HEK293 (cell line): ENCODE measurements around the gene NGF.
"Not testable (repeated sequence)": the region's sequence is repeated elsewhere in the genome, so short reads cannot be mapped to it uniquely, and the experiment has no call there.

Experiments used
- CTCF ChIA-PET: fragments of 350-600 bp; formaldehyde crosslinking; extraction: SDS; loops from one replicate; lab custom pipeline; 2021; ENCODE audit warnings: antibody characterized with exemption; lab: Yijun Ruan, JAX
- POLR2A ChIA-PET: fragments of 300-600 bp; formaldehyde crosslinking; extraction: SDS; loops from one replicate; lab custom pipeline; 2020; ENCODE audit warnings: antibody characterized with exemption, inconsistent platforms; lab: Yijun Ruan, JAX
- H3K27ac ChIP-seq: fragments of 200-500 bp; sonication (Bioruptor generic); 2 replicates; pipeline ENCODE4 v1.5.1; 2014; ENCODE audit warnings: low read depth, low read length, control low read depth, inconsistent platforms; ENCODE audit errors: extremely low read depth
- H3K36me3 ChIP-seq, 2 experiments: fragments of 200-500 bp in 1 of 2; sonication (Bioruptor generic) in 1 of 2; 1 replicate in 1 of 2; 2 replicates in 1 of 2; pipeline ENCODE4 v1.5.1; 2014 to 2017; ENCODE audit warnings: inconsistent platforms in 2 of 2, low read length in 2 of 2; ENCODE audit not compliant: control insufficient read depth in 2 of 2, insufficient read depth in 1 of 2
- H3K4me1 ChIP-seq: fragments of 200-500 bp; sonication (Bioruptor generic); 2 replicates; pipeline ENCODE4 v1.5.1; 2014; ENCODE audit warnings: mild to moderate bottlenecking, low read length, inconsistent platforms; ENCODE audit not compliant: control insufficient read depth, insufficient read depth
- H3K4me3 ChIP-seq: 2 replicates; pipeline ENCODE4 v1.5.1; 2011; ENCODE audit warnings: low read depth, mild to moderate bottlenecking, control low read depth, low read length, moderate library complexity
- H3K9me3 ChIP-seq: fragments of 200-500 bp; sonication (Bioruptor generic); 2 replicates; pipeline ENCODE4 v1.5.1; 2014; ENCODE audit warnings: low read depth, low read length, inconsistent platforms; ENCODE audit not compliant: control insufficient read depth, insufficient read depth
- BCL6B ChIP-seq: fragments of 450-650 bp; formaldehyde crosslinking; IDR thresholded peaks from 2 replicates; pipeline ENCODE4 v1.5.1; 2017; ENCODE audit warnings: missing biosample characterization, missing genetic modification characterization
- GLI2 ChIP-seq: fragments of 450-650 bp; formaldehyde crosslinking; IDR thresholded peaks from 2 replicates; pipeline ENCODE4; 2017; ENCODE audit warnings: missing biosample characterization, missing genetic modification characterization, low read depth, borderline replicate concordance
- ZFHX2 ChIP-seq: fragments of 450-650 bp; formaldehyde crosslinking; conservative IDR thresholded peaks from 2 replicates; pipeline ENCODE4 v1.5.1; 2016; ENCODE audit warnings: missing biosample characterization, missing genetic modification characterization
- ZNF10 ChIP-seq: fragments of 450-650 bp; formaldehyde crosslinking; IDR thresholded peaks from 2 replicates; pipeline ENCODE4 v1.5.1; 2017; ENCODE audit warnings: missing biosample characterization, missing genetic modification characterization
- ZNF146 ChIP-seq: fragments of 450-650 bp; formaldehyde crosslinking; IDR thresholded peaks from 2 replicates; pipeline ENCODE4 v1.5.1; 2016; ENCODE audit warnings: missing biosample characterization, missing genetic modification characterization
- ZNF16 ChIP-seq: fragments of 450-650 bp; formaldehyde crosslinking; IDR thresholded peaks from 2 replicates; pipeline ENCODE4 v1.5.1; 2016; ENCODE audit warnings: low read depth, missing biosample characterization, missing genetic modification characterization
- ZNF19 ChIP-seq: fragments of 450-650 bp; formaldehyde crosslinking; IDR thresholded peaks from 2 replicates; pipeline ENCODE4; 2016; ENCODE audit warnings: missing biosample characterization, missing genetic modification characterization, low read depth
- ZNF24 ChIP-seq: fragments of 450-650 bp; formaldehyde crosslinking; IDR thresholded peaks from 2 replicates; pipeline ENCODE4 v1.5.1; 2016; ENCODE audit warnings: missing biosample characterization, missing genetic modification characterization
- ZNF248 ChIP-seq: fragments of 450-650 bp; formaldehyde crosslinking; IDR thresholded peaks from 2 replicates; pipeline ENCODE4 v1.5.1; 2017; ENCODE audit warnings: missing biosample characterization, missing genetic modification characterization
- ZNF324 ChIP-seq: fragments of 450-650 bp; formaldehyde crosslinking; IDR thresholded peaks from 2 replicates; pipeline ENCODE4 v1.5.1; 2016; ENCODE audit warnings: missing biosample characterization, missing genetic modification characterization
- ZNF335 ChIP-seq: fragments of 450-650 bp; formaldehyde crosslinking; conservative IDR thresholded peaks from 2 replicates; pipeline ENCODE4 v1.5.1; 2016; ENCODE audit warnings: missing biosample characterization, missing genetic modification characterization
- ZNF350 ChIP-seq: fragments of 450-650 bp; formaldehyde crosslinking; IDR thresholded peaks from 2 replicates; pipeline ENCODE4 v1.5.0; 2017; ENCODE audit warnings: missing biosample characterization, mild to moderate bottlenecking, missing genetic modification characterization
- ZNF354C ChIP-seq: fragments of 450-650 bp; formaldehyde crosslinking; IDR thresholded peaks from 2 replicates; pipeline ENCODE4 v1.5.1; 2016; ENCODE audit warnings: missing biosample characterization, missing genetic modification characterization, low read depth, borderline replicate concordance
- ZNF426 ChIP-seq: fragments of 450-650 bp; formaldehyde crosslinking; IDR thresholded peaks from 2 replicates; pipeline ENCODE4 v1.5.1; 2017; ENCODE audit warnings: missing biosample characterization, missing genetic modification characterization, mild to moderate bottlenecking, inconsistent platforms, moderate library complexity
- ZNF549 ChIP-seq: fragments of 450-650 bp; IDR thresholded peaks from 2 replicates; pipeline ENCODE4 v1.5.1; 2018; ENCODE audit warnings: missing biosample characterization, missing genetic modification characterization, mild to moderate bottlenecking, inconsistent platforms, moderate library complexity
- ZNF580 ChIP-seq: fragments of 450-650 bp; formaldehyde crosslinking; IDR thresholded peaks from 2 replicates; pipeline ENCODE4 v1.5.1; 2016; ENCODE audit warnings: missing biosample characterization, missing genetic modification characterization
- ZNF600 ChIP-seq: fragments of 450-650 bp; formaldehyde crosslinking; IDR thresholded peaks from 2 replicates; pipeline ENCODE4 v1.5.1; 2016; ENCODE audit warnings: missing biosample characterization, missing genetic modification characterization
- TF ChIP-seq, protein P1 (sequence below): fragments of 450-650 bp; formaldehyde crosslinking; IDR thresholded peaks from 2 replicates; pipeline ENCODE4 v1.5.1; 2016; ENCODE audit warnings: missing biosample characterization, missing genetic modification characterization
- TF ChIP-seq, protein P2 (sequence below): fragments of 450-650 bp; formaldehyde crosslinking; IDR thresholded peaks from 2 replicates; pipeline ENCODE4 v1.5.1; 2017; ENCODE audit warnings: missing biosample characterization, mild to moderate bottlenecking, missing genetic modification characterization, moderate library complexity
- TF ChIP-seq, protein P3 (sequence below): fragments of 450-650 bp; formaldehyde crosslinking; IDR thresholded peaks from 2 replicates; pipeline ENCODE4 v1.5.1; 2016; ENCODE audit warnings: missing biosample characterization, missing genetic modification characterization

The NGF gene

DNA sequence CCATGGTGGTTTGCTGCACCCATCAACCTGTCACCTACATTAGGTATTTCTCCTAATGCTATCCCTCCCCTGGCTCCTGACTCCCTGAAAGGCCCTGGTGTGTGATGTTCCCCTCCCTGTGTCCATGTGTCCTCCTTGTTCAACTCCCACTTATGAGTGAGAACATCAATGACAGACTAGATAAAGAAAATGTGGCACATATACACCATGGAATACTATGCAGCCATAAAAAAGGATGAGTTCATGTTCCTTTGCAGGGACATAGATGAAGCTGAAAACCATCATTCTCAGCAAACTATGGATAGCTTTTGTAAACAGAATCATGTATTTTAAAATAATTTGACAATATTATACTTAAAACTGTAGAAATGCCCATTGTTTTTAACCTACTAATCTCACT is 28.5 kb downstream of the NGF start:
- not testable (repeated sequence) for H3K27ac ChIP-seq, H3K4me3 ChIP-seq, H3K36me3 ChIP-seq, H3K4me1 ChIP-seq, H3K9me3 ChIP-seq
- TF ChIP-seq ZNF146 (peak; percentile 72), ZNF580 (tag by site-specific recombination) (peak; percentile 78)
- TF ChIP-seq, protein P1, sequence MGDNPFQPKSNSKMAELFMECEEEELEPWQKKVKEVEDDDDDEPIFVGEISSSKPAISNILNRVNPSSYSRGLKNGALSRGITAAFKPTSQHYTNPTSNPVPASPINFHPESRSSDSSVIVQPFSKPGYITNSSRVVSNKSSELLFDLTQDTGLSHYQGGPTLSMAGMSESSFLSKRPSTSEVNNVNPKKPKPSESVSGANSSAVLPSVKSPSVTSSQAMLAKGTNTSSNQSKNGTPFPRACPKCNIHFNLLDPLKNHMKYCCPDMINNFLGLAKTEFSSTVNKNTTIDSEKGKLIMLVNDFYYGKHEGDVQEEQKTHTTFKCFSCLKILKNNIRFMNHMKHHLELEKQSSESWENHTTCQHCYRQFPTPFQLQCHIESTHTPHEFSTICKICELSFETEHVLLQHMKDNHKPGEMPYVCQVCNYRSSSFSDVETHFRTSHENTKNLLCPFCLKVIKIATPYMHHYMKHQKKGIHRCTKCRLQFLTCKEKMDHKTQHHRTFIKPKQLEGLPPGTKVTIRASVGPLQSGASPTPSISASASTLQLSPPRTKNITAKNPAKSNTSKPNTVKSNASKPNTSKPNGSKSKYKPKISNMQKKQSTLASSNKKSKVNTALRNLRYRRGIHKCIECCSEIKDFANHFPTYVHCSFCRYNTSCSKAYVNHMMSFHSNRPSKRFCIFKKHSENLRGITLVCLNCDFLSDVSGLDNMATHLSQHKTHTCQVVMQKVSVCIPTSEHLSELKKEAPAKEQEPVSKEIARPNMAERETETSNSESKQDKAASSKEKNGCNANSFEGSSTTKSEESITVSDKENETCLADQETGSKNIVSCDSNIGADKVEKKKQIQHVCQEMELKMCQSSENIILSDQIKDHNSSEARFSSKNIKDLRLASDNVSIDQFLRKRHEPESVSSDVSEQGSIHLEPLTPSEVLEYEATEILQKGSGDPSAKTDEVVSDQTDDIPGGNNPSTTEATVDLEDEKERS (tag by site-specific recombination): 0 out of 2 replicates have a peak, but pooled peaks have one; percentile 41
- TF ChIP-seq, all 188 proteins: peak for 3; not testable (repeated sequence) for 185
- POLR2A ChIA-PET, CTCF ChIA-PET: not testable (repeated sequence)

DNA sequence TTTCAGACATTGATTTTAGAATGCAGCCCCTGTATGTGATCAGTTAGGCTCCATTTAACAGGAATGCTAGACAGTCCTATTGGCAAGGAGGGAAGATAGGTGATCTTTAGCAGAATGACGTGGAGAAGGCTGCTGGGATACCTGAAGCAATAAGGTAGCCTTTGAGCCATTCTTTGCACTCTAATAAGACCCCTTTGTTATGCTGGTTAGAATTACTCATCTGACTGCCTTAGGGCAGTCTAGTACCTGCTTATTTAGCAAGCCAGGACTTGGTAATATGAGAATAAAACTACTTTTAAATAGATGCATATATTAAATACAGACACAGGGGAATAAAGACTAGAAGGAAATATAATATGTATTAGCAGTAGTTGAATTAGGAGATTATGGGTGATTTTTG is 29.1 kb downstream of the NGF start:
- Histone ChIP-seq H3K9me3 (no peaks in the 10 kb centered on the region), H3K4me3 (no peak overlapping the region), H3K36me3 (no peaks in the 10 kb centered on the region), H3K27ac (no peak overlapping the region), H3K4me1 (no peaks in the 10 kb centered on the region)
- TF ChIP-seq ZNF248 (tag by site-specific recombination): no peak
- TF ChIP-seq, protein P2, sequence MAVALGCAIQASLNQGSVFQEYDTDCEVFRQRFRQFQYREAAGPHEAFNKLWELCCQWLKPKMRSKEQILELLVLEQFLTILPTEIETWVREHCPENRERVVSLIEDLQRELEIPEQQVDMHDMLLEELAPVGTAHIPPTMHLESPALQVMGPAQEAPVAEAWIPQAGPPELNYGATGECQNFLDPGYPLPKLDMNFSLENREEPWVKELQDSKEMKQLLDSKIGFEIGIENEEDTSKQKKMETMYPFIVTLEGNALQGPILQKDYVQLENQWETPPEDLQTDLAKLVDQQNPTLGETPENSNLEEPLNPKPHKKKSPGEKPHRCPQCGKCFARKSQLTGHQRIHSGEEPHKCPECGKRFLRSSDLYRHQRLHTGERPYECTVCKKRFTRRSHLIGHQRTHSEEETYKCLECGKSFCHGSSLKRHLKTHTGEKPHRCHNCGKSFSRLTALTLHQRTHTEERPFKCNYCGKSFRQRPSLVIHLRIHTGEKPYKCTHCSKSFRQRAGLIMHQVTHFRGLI (tag by site-specific recombination): no peak
- no peak for TF ChIP-seq ZNF549 (tag by site-specific recombination)
- TF ChIP-seq, protein P1 (tag by site-specific recombination): no peak
- no peak for TF ChIP-seq ZNF324 (tag by site-specific recombination)
- no peak for TF ChIP-seq ZNF335 (tag by site-specific recombination)
- TF ChIP-seq ZNF350 (tag by site-specific recombination): no peak
- no peak for TF ChIP-seq ZFHX2 (tag by site-specific recombination)
- no peak for TF ChIP-seq ZNF16 (tag by site-specific recombination)
- TF ChIP-seq ZNF426 (tag by site-specific recombination): no peak
- TF ChIP-seq, protein P3, sequence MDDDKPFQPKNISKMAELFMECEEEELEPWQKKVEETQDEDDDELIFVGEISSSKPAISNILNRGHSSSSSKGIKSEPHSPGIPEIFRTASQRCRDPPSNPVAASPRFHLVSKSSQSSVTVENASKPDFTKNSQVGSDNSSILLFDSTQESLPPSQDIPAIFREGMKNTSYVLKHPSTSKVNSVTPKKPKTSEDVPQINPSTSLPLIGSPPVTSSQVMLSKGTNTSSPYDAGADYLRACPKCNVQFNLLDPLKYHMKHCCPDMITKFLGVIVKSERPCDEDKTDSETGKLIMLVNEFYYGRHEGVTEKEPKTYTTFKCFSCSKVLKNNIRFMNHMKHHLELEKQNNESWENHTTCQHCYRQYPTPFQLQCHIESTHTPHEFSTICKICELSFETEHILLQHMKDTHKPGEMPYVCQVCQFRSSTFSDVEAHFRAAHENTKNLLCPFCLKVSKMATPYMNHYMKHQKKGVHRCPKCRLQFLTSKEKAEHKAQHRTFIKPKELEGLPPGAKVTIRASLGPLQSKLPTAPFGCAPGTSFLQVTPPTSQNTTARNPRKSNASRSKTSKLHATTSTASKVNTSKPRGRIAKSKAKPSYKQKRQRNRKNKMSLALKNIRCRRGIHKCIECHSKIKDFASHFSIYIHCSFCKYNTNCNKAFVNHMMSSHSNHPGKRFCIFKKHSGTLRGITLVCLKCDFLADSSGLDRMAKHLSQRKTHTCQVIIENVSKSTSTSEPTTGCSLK (tag by site-specific recombination): no peak
- no peak for TF ChIP-seq ZNF600
- TF ChIP-seq ZNF10 (tag by site-specific recombination): no peak
- no peak for TF ChIP-seq ZNF19 (tag by site-specific recombination)
- no peak for TF ChIP-seq BCL6B (tag by site-specific recombination)
- TF ChIP-seq GLI2: no peak
- no peak for TF ChIP-seq ZNF354C (tag by site-specific recombination)
- no peak for TF ChIP-seq ZNF24 (tag by site-specific recombination)
- POLR2A ChIA-PET: no interaction called here
- CTCF ChIA-PET: no interaction called here
